ENCODE results near the gene CKAP4. TPM values are rescaled to one million over a fixed set of nuclear protein-coding genes. Genes with fewer than 3 reads are reported as not detected.
A peak's percentile ranks its signal among the peaks of the same experiment; 100 is the strongest.

The CKAP4 gene
- total and polyA plus RNA-seq, 9 of the 15 experiments (the other 6 are each of a cell fraction or from before 2014, with no cell fraction given) = 0.08 to 0.20 TPM; not detected in 7

- TF ChIP-seq ZFP91 (CRISPR knock-in tag; IDR thresholded peaks at IDR 0.05) = no peak
- TF ChIP-seq ZNF512 (tag; IDR thresholded peaks at IDR 0.05) = no peak
- no peak for TF ChIP-seq CEBPG (CRISPR knock-in tag; IDR thresholded peaks at IDR 0.05)
- 0 out of 4 replicates have a peak, but pooled peaks of 1 of the 2 experiments have one; percentile 24 for TF ChIP-seq CEBPG (tag; conservative IDR thresholded peaks at IDR 0.05 in 1 of 2, IDR thresholded peaks at IDR 0.05 in 1 of 2)
- no peak for TF ChIP-seq TFAP4 (CRISPR knock-in tag; IDR thresholded peaks at IDR 0.05; ENCODE audit: borderline replicate concordance)
- TF ChIP-seq ZBTB26 (CRISPR knock-in tag; IDR thresholded peaks at IDR 0.05) = no peak
- no peak for TF ChIP-seq CREBBP (IDR thresholded peaks at IDR 0.05; ENCODE audit: low read depth, low read length)
- TF ChIP-seq USF1 (CRISPR knock-in tag; IDR thresholded peaks at IDR 0.05) = no peak
- TF ChIP-seq PKNOX1 (IDR thresholded peaks at IDR 0.05) = no peak
- no peak for TF ChIP-seq THRA (IDR thresholded peaks at IDR 0.05)
- TF ChIP-seq CGGBP1 (CRISPR knock-in tag; IDR thresholded peaks at IDR 0.05) = no peak
- no peak for TF ChIP-seq ZHX1 (conservative IDR thresholded peaks at IDR 0.05; ENCODE audit: low read length)
- no peak for TF ChIP-seq PCBP1 (IDR thresholded peaks at IDR 0.05; ENCODE audit: low read depth, low read length, poor library complexity, severe bottlenecking)
Measured at GRCh38 chr12:106217706-106218105, 30.1 kb downstream of the CKAP4 start (continued).

Measured in K562 (cell line).